K562 (cell line): ENCODE results near the gene PLA2G3. TPM values are rescaled to one million over a fixed set of nuclear protein-coding genes. Genes with fewer than 3 reads are reported as not detected.
A peak's percentile ranks its signal among the peaks of the same experiment; 100 is the strongest.

Experiments used
- CBX5 ChIP-seq: IDR thresholded peaks from 2 replicates; pipeline ENCODE4 v1.6.1; 2014; ENCODE audit warnings: low read depth, borderline replicate concordance
- CCAR2 ChIP-seq: fragments of 200-400 bp; formaldehyde crosslinking; IDR thresholded peaks from 2 replicates; pipeline ENCODE4 v1.6.1; 2017; ENCODE audit warnings: mild to moderate bottlenecking, low read depth, low read length
- ETS1 ChIP-seq: conservative IDR thresholded peaks from 2 replicates; pipeline ENCODE4 v1.6.1; 2011; ENCODE audit warnings: low read depth, mild to moderate bottlenecking, low read length; ENCODE audit not compliant: control insufficient read depth
- GATAD2A ChIP-seq: fragments of 450-650 bp; IDR thresholded peaks from 2 replicates; pipeline ENCODE4 v1.6.1; 2017
- HCFC1 ChIP-seq: IDR thresholded peaks from 2 replicates; pipeline ENCODE4 v1.6.1; 2012; ENCODE audit warnings: low read depth, low read length, improper control_type of control experiment
- HEY1 ChIP-seq: fragments of 250-450 bp; sonication (Bioruptor Pico); IDR thresholded peaks from 2 replicates; pipeline ENCODE4 v1.5.0; 2020; ENCODE audit warnings: mild to moderate bottlenecking, moderate library complexity, borderline replicate concordance
- HIVEP1 ChIP-seq: fragments of 250-450 bp; sonication (Bioruptor Pico); IDR thresholded peaks from 2 replicates; pipeline ENCODE4 v1.4.0; 2020; ENCODE audit warnings: mild to moderate bottlenecking
- HMBOX1 ChIP-seq: sonication (generic); IDR thresholded peaks from 2 replicates; pipeline ENCODE4 v1.6.1; 2016
- HMG20A ChIP-seq: fragments of 450-650 bp; formaldehyde crosslinking; conservative IDR thresholded peaks from 2 replicates; pipeline ENCODE4 v1.4.0; 2020; ENCODE audit warnings: mild to moderate bottlenecking, mixed read lengths
- HMGXB4 ChIP-seq: sonication (generic); formaldehyde crosslinking; IDR thresholded peaks from 2 replicates; pipeline ENCODE4 v1.8.1; 2023; ENCODE audit warnings: mild to moderate bottlenecking, missing genetic modification reagents
- JUNB ChIP-seq: fragments of 450-650 bp; formaldehyde crosslinking; conservative IDR thresholded peaks from 2 replicates; pipeline ENCODE4 v1.4.0; 2020; ENCODE audit warnings: mild to moderate bottlenecking
- KAT8 ChIP-seq: fragments of 450-650 bp; IDR thresholded peaks from 2 replicates; pipeline ENCODE4 v1.6.1; 2016; ENCODE audit warnings: low read depth, mild to moderate bottlenecking
- LARP7 ChIP-seq: fragments of 450-650 bp; IDR thresholded peaks from 2 replicates; pipeline ENCODE4 v1.6.1; 2016
- MCM3 ChIP-seq: fragments of 450-650 bp; IDR thresholded peaks from 2 replicates; pipeline ENCODE4 v1.6.1; 2016
- MYBL2 ChIP-seq, 2 experiments: fragments of 450-650 bp in 1 of 2; sonication (generic) in 1 of 2; formaldehyde crosslinking in 1 of 2; IDR thresholded peaks; 2 replicates each; pipeline versions ENCODE4 v1.6.1 to v1.8.1; 2017 to 2022; ENCODE audit warnings: borderline replicate concordance in 1 of 2, inconsistent platforms in 1 of 2, low read depth in 1 of 2, mild to moderate bottlenecking in 1 of 2, missing genetic modification reagents in 1 of 2, moderate library complexity in 1 of 2
- NRF1 ChIP-seq, 2 experiments: fragments of 450-650 bp; IDR thresholded peaks in 1 of 2; conservative IDR thresholded peaks in 1 of 2; 2 replicates each; pipeline ENCODE4 v1.6.1; 2014; ENCODE audit warnings: mild to moderate bottlenecking in 2 of 2
- PCBP1 ChIP-seq: fragments of 200-400 bp; formaldehyde crosslinking; IDR thresholded peaks from 2 replicates; pipeline ENCODE4 v1.6.1; 2018; ENCODE audit warnings: mild to moderate bottlenecking, low read depth, low read length; ENCODE audit not compliant: poor library complexity, severe bottlenecking
- PHF20 ChIP-seq: fragments of 450-650 bp; IDR thresholded peaks from 2 replicates; pipeline ENCODE4 v1.6.1; 2018; ENCODE audit not compliant: partially characterized antibody
- POLR3A ChIP-seq: IDR thresholded peaks from 2 replicates; pipeline ENCODE4 v1.6.1; 2011; ENCODE audit warnings: borderline replicate concordance, mild to moderate bottlenecking, moderate library complexity; ENCODE audit not compliant: insufficient read length, insufficient read depth; ENCODE audit errors: extremely low read depth
- RHOXF2B ChIP-seq: fragments of 250-450 bp; sonication (Bioruptor Pico); conservative IDR thresholded peaks from 2 replicates; pipeline ENCODE4 v1.5.1; 2021
- SMAD4 ChIP-seq: fragments of 250-450 bp; sonication (Bioruptor Pico); conservative IDR thresholded peaks from 2 replicates; pipeline ENCODE4 v1.8.0; 2021; ENCODE audit warnings: inconsistent platforms, mild to moderate bottlenecking, moderate library complexity
- SMC3 ChIP-seq: conservative IDR thresholded peaks from 2 replicates; pipeline ENCODE4 v1.6.1; 2011; ENCODE audit warnings: low read depth, low read length, improper control_type of control experiment; ENCODE audit not compliant: insufficient read depth
- ZC3H8 ChIP-seq: fragments of 450-650 bp; IDR thresholded peaks from 2 replicates; pipeline ENCODE4 v1.6.1; 2017
- ZFP91 ChIP-seq: sonication (generic); formaldehyde crosslinking; IDR thresholded peaks from 2 replicates; pipeline ENCODE4 v1.8.0; 2022; ENCODE audit warnings: mild to moderate bottlenecking, missing genetic modification reagents
- ZNF282 ChIP-seq: sonication (generic); formaldehyde crosslinking; IDR thresholded peaks from 2 replicates; pipeline ENCODE4 v1.8.1; 2023; ENCODE audit warnings: missing genetic modification reagents
- ZNF551 ChIP-seq: fragments of 250-450 bp; sonication (Bioruptor Pico); IDR thresholded peaks from 2 replicates; pipeline ENCODE4 v1.5.0; 2021; ENCODE audit warnings: mild to moderate bottlenecking, moderate library complexity
- polyA plus RNA-seq, 8 experiments: library from polyadenylated mRNA; depleted of rRNA in 4 of 8; stranded (reverse) in 5 of 8; unstranded in 3 of 8; fragments of >200 nt; fragmentation: Nextera tagmentation in 2 of 8; fragmentation: Illumina TruSeq in 1 of 8; extraction: Ambion mirVana in 2 of 8; extraction: Trizol in 1 of 8; gene quantifications; 2 replicates each; pipeline versions ENCODE4 v1.2.1 to v1.2.3, GENCODE V29; 2011 to 2014; ENCODE audit warnings: inconsistent platforms in 1 of 8, missing spikeins in 1 of 8
- total RNA-seq, 7 experiments: library from RNA; depleted of rRNA in 6 of 7; stranded (reverse); fragments of >200 nt in 6 of 7; fragmentation: Illumina TruSeq in 2 of 7; extraction: Trizol in 2 of 7; gene quantifications; 2 replicates each; pipeline versions ENCODE4 v1.2.1 to v1.2.3, GENCODE V29; 2011 to 2021; ENCODE audit warnings: low replicate concordance in 1 of 7

Gene PLA2G3
- total and polyA plus RNA-seq, 9 of the 15 experiments (the other 6 are each of a cell fraction or from before 2014, with no cell fraction given) = 0.18 to 1.4 (median 0.64) TPM

GRCh38 chr22:31084811-31085492, 55.4 kb downstream of the PLA2G3 start (continued):
- TF ChIP-seq HMGXB4 (CRISPR knock-in tag) = no peak
- no peak for TF ChIP-seq HMBOX1
- peak; percentile 60 for TF ChIP-seq SMC3
- TF ChIP-seq ETS1 = no peak
- no peak for TF ChIP-seq MCM3
- no peak for TF ChIP-seq HIVEP1
- TF ChIP-seq CCAR2 = no peak
- TF ChIP-seq ZNF551 = no peak
- peak; percentile 66 for TF ChIP-seq PCBP1
- TF ChIP-seq MYBL2 (IDR thresholded peaks at IDR 0.05; ENCODE audit: low read depth) = no peak
- TF ChIP-seq MYBL2 (CRISPR knock-in tag; IDR thresholded peaks at IDR 0.05; ENCODE audit: borderline replicate concordance) = no peak
- TF ChIP-seq ZNF282 = no peak
- no peak for TF ChIP-seq HEY1 (CRISPR knock-in tag)
- no peak for TF ChIP-seq POLR3A
- no peak for TF ChIP-seq ZC3H8
- TF ChIP-seq GATAD2A = no peak
- no peak for TF ChIP-seq KAT8
- TF ChIP-seq ZFP91 (CRISPR knock-in tag) = no peak
- no peak for TF ChIP-seq CBX5
- peak; percentile 13 for TF ChIP-seq PHF20
- peak; percentile 48; the same call in 1 of the 2 replicates for TF ChIP-seq SMAD4
- TF ChIP-seq JUNB (CRISPR knock-in tag) = no peak
- TF ChIP-seq LARP7 = no peak
- TF ChIP-seq NRF1 (conservative IDR thresholded peaks at IDR 0.05 in 1 of 2, IDR thresholded peaks at IDR 0.05 in 1 of 2) = peak; percentile 60 to 68
- no peak for TF ChIP-seq HCFC1
- no peak for TF ChIP-seq HMG20A
- TF ChIP-seq RHOXF2B (CRISPR knock-in tag) = no peak
